ENCODE data around the gene OLFML2A.

The OLFML2A gene

GRCh38 chr9:124792257-124793014 lies 15.5 kb downstream of the OLFML2A start:
- no peak for TF ChIP-seq POLR2A (IDR thresholded peaks at IDR 0.05; ENCODE audit: low read depth, low read length)
- TF ChIP-seq POLR2AphosphoS5 (IDR thresholded peaks at IDR 0.05; ENCODE audit: low read depth, low read length), result no peak
- no peak for TF ChIP-seq TAF1 (IDR thresholded peaks at IDR 0.05; ENCODE audit: borderline replicate concordance, low read depth, low read length)
- DNase-seq (ENCODE audit: insufficient read length) (no peak), FAIRE-seq (no peak)

GRCh38 chr9:124793015-124793541 lies 16.1 kb downstream of the OLFML2A start:
- FAIRE-seq, result no peak
- no peak for DNase-seq (ENCODE audit: insufficient read length)
- TF ChIP-seq POLR2A (IDR thresholded peaks at IDR 0.05; ENCODE audit: low read depth, low read length), result no peak
- no peak for TF ChIP-seq TAF1 (IDR thresholded peaks at IDR 0.05; ENCODE audit: borderline replicate concordance, low read depth, low read length)
- TF ChIP-seq POLR2AphosphoS5 (IDR thresholded peaks at IDR 0.05; ENCODE audit: low read depth, low read length), result no peak

DNA sequence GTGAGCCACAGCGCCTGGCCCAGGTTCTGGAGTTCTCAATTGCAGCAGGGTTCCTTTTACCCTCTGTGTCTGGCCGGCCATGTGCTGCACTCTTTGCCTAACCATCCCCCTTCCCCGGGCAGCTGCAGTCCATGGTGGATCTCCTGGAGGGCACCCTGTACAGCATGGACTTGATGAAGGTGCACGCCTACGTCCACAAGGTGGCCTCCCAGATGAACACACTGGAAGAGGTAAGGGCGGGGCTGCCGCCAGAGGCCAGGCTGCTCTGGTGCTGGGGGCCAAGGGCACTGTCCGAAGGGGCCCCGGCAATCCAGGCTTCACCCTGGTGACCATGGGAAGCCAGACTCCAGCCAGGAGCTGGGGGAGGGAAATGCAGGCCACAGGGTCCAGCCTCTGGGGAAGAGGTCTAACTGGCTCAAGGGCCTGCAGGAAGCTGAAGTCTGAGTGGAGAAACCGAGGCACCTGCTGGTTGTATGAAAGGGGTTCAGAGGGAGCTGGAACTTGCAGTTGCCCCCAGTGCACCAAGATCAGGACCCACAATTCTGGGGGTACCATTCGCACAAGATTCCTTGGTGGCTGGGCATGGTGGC lies 18.1 kb downstream of the OLFML2A start:
- FAIRE-seq, result no peak

DNA sequence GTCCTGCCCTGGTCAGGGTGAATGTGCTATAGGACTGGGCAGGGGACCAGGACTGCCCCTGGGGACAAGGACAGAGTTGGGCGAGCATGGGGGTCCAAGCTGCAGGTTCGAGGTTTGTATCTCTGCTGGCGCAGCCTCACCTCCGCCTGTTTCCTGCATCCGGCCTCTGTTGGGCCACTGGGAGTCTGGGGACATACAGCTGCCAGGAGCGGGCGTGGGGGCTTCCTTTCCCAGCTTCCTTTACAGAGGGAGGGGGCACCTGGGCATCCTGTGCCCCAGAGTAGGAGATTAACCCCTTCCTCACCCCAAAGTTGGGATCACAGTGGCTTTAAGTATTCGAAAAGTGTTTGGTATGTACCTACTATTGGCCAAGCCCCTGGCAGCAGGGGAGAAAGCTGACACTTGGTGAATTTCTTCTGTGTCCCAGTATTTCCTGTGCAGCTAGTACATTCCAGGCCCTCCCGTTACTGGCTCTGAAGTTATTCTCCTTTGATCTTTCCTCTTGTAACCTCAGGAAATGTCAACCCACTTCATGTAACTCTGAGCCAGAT lies 19.0 kb downstream of the OLFML2A start:
- FAIRE-seq (no peak), DNase-seq (ENCODE audit: insufficient read length) (no peak)
- no peak for TF ChIP-seq POLR2AphosphoS5 (IDR thresholded peaks at IDR 0.05; ENCODE audit: low read depth, low read length)

More for the DNA sequence above, 18.1 kb downstream of the OLFML2A start:
- DNase-seq (ENCODE audit: insufficient read length), result no peak
- TF ChIP-seq TAF1 (IDR thresholded peaks at IDR 0.05; ENCODE audit: borderline replicate concordance, low read depth, low read length) (no peak), POLR2A (IDR thresholded peaks at IDR 0.05; ENCODE audit: low read depth, low read length) (no peak), POLR2AphosphoS5 (IDR thresholded peaks at IDR 0.05; ENCODE audit: low read depth, low read length) (no peak)

DNA sequence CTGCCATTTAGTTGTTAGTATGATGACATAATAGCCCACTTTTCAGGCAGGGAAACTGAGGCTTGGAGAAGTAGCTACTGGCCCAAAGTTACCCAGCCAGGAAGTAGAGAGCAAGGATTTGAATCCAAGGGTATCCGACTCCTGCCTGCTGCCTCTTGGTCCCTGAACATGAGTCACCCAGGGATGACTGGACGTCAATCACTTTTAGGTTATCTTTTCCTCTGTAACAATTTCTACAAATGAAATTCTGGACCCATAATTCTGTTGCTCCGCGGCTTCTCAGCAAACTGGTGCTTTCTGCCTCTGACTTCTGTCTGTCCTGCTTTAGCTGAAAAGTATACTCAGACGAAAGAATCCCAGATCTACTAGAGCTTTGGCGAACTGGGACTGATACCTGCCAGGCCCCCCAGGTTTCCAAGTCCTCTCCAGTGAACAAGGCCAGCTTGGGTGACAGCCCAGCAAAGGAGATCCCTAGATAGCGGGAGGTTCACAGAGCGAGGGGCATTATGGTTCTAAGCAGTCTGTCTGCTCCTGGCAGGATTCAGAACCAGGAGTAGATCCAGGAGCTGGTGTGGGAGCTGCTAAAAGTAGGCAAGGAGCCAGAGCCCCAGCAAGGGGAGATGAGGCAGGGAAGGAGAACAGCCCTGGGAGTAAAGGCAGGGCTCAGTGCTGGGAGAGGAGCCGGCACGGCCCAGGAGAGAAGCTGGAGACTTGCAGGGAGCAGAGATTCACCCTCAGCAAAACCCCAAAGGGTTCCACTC lies 20.6 kb downstream of the OLFML2A start:
- FAIRE-seq (no peak), DNase-seq (ENCODE audit: insufficient read length) (no peak)
- TF ChIP-seq POLR2AphosphoS5 (IDR thresholded peaks at IDR 0.05; ENCODE audit: low read depth, low read length) (no peak), TAF1 (IDR thresholded peaks at IDR 0.05; ENCODE audit: borderline replicate concordance, low read depth, low read length) (no peak)

DNA sequence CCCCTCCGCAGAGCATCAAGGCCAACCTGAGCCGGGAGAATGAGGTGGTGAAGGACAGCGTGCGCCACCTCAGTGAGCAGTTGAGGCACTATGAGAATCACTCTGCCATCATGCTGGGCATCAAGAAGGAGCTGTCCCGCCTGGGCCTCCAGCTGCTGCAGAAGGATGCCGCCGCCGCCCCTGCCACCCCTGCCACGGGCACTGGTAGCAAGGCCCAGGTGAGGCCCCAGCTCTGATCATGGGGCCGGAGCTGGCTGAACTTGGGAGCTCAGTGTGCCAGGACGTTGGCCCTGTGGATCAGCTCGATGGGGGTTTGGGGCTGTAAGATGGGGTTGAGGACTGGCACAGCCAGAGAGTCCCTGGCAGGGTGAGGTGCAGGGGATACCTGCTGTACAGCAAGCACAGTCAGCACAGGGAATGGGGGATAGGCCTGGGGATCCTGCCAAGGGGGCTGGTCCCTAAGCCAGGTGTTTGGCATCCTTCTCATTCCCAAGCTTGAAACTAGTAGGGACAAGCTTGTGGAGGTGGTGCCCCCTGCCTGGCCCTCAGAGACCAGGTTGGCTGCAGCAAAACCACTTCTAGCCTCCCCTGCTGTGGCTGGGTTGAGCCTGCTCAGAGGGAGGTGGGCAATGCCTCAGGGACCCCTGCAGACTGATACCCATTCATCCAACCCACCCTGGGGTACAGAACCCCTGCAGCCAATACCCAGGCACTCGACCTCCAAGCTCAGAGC lies 22.5 kb downstream of the OLFML2A start:
- FAIRE-seq, result no peak
- DNase-seq (ENCODE audit: insufficient read length), result no peak
- TF ChIP-seq POLR2AphosphoS5 (IDR thresholded peaks at IDR 0.05; ENCODE audit: low read depth, low read length) (no peak), POLR2A (IDR thresholded peaks at IDR 0.05; ENCODE audit: low read depth, low read length) (no peak), TAF1 (IDR thresholded peaks at IDR 0.05; ENCODE audit: borderline replicate concordance, low read depth, low read length) (no peak)

DNA sequence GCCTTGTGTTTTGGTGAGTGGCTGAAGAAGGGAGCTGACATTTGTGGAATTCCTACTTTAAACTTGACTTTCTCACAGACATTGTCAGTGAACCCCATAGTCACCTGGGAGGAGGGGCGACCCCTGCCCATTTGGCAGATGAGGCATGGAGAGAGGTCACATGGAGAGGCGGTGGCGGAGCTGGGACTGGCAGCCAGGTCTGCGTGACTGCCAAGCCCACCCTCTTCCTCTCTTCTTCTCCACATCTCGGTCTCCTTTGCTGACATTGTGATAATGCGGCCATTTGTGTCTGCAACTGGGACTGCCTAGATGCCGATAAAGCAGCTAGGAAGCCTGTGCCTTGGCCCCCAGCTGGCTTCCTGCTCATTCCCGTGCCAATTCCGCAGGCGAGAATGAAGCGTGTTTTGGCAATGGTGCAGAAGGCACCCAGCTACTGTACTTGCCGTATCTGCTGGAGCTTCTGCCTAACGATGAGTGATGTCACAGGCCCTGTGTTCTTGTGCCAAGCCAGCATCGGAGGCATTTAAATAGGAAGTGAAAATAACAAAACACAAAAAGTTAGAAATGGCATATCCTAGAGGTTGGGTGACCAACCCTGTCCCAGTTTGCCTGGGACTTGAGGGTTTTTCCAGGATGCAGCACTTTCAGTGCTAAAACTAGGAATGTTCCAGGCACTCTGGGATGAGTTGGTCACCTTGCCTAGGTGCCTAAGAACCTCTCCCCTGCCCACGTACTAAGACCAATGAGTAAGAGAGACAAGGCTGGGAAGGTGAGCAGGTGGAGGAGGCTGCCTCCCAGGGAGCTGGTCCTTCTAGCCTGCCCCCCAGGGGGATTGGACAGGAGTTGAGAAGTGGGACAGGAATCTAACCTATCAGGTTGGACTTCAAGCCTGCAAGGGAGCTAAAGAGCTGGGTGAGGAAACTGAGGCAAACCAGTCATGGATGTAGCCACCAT lies 23.6 kb downstream of the OLFML2A start:
- TF ChIP-seq TAF1 (IDR thresholded peaks at IDR 0.05; ENCODE audit: borderline replicate concordance, low read depth, low read length) (no peak), POLR2A (IDR thresholded peaks at IDR 0.05; ENCODE audit: low read depth, low read length) (no peak), POLR2AphosphoS5 (IDR thresholded peaks at IDR 0.05; ENCODE audit: low read depth, low read length) (no peak)
- peak; percentile 82 for FAIRE-seq

GRCh38 chr9:124801356-124801755 lies 24.4 kb downstream of the OLFML2A start:
- TF ChIP-seq TAF1 (IDR thresholded peaks at IDR 0.05; ENCODE audit: borderline replicate concordance, low read depth, low read length) (no peak), POLR2A (IDR thresholded peaks at IDR 0.05; ENCODE audit: low read depth, low read length) (no peak)
- DNase-seq (ENCODE audit: insufficient read length), result no peak
- no peak for FAIRE-seq

More for the DNA sequence above, 23.6 kb downstream of the OLFML2A start:
- DNase-seq (ENCODE audit: insufficient read length), result no peak

- FAIRE-seq (no peak), DNase-seq (ENCODE audit: insufficient read length) (no peak)
- no peak for TF ChIP-seq POLR2A (IDR thresholded peaks at IDR 0.05; ENCODE audit: low read depth, low read length)
- no peak for TF ChIP-seq TAF1 (IDR thresholded peaks at IDR 0.05; ENCODE audit: borderline replicate concordance, low read depth, low read length)
- no peak for TF ChIP-seq POLR2AphosphoS5 (IDR thresholded peaks at IDR 0.05; ENCODE audit: low read depth, low read length)
These were observed 25.5 kb downstream of the OLFML2A start for GRCh38 chr9:124802426-124802825.

DNA sequence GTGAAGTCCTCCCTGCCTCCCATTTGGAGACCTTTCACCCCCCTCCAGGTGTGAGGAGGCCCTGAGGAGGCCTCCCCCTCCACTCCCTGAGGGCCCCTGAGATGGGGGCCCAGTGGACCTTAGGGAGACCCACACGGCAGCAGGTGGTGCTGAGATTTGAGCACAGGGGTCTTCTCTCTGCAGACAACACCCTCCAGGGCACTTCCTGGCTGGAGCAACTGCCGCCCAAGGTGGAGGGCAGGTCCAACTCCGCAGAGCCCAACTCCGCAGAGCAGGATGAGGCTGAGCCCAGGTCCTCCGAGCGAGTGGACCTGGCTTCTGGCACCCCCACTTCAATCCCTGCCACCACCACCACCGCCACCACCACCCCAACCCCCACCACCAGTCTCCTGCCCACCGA lies 27.0 kb downstream of the OLFML2A start:
- DNase-seq (ENCODE audit: insufficient read length) (no peak), FAIRE-seq (no peak)
- TF ChIP-seq POLR2A (IDR thresholded peaks at IDR 0.05; ENCODE audit: low read depth, low read length) (no peak), TAF1 (IDR thresholded peaks at IDR 0.05; ENCODE audit: borderline replicate concordance, low read depth, low read length) (no peak), POLR2AphosphoS5 (IDR thresholded peaks at IDR 0.05; ENCODE audit: low read depth, low read length) (no peak)

Measured in GM12892 (cell line).